ENCODE measurements around the gene ATXN1.
"Not testable (repeated sequence)": the region's sequence is repeated elsewhere in the genome, so short reads cannot be mapped to it uniquely, and the experiment has no call there.

DNA sequence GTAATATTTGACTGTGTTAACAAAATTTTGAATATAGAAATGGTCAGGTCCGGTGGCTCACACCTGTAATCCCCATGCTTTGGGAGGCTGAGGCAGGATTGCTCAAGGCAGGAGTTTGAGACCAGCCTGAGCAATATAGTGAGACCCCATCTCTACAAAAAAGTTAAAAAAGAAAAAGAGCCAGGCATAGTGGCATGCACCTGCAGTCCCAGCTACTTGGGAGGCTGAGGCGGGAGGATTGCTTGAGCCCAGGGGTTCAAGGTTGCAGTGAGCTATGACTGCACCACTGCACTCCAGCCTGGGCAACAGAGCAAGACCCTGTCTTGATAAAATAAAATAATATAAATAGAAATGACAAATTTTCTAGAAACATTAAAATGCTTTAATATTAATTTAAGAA, 147.8 kb downstream of the ATXN1 start:
- TF ChIP-seq CTCF, POLR2A (IDR thresholded peaks at IDR 0.05): not testable (repeated sequence)
